ENCODE measurements around the gene KIRREL1. TPM values are rescaled to one million over a fixed set of nuclear protein-coding genes. Genes with fewer than 3 reads are reported as not detected.

Gene KIRREL1
- total RNA-seq, 1 donor from 2014 or later, result 41.8 TPM

DNA sequence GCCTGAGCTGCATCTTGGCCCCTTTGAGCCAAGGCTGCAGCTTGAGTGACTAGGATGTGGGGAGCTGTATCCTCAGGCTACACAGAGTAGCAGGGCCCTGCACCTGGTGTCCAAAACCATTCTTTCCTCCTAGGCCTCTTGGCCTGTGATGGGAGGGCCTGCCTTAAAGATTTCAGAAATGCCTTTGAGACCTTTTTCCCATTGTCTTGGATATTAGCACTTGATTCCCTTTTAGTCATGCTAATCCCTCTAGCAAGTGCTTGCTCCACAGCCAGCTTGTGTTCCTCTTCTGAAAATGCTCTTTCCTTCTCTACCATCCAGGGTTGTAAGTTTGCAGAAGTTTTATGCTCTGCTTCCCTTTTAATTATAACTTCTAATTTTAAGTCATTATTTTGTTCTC, 21.7 kb upstream of the KIRREL1 start:
- DNase-seq (ENCODE audit: low read depth), result no peak

DNA sequence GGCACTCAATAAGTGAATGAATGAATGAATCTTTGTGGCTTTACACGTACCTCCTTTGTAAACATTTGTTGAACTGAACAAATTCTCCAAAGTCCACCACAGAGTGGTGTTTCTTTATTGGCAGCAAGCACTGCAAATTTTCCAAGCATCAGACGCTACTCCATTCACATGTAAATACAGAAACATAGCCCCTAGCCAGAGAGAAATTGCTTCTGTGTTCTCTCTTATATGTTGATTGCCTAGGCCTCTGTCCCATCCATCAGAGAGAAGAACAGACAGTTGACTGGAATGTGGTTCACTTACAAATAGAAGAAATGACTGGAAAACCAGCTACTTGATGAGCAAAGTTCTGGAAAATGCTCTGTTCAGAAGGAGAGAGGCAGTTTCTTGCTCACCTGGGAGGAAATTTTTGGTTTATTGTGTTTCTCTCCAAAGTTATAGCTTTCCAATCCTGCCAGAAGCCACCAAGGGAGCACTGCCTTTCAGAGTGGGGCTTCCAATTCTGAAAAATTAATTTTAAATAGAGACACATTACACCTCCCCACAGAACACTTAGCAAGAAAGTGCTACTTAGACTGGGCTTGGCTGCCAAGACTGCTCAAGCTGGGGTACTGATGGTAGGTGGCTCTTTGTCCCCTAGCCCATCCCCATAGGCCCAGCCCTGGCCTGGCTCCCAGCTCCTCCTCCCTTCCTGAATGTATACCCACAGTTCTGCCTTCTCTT, 18.1 kb upstream of the KIRREL1 start:
- DNase-seq (ENCODE audit: low read depth), result no peak

DNA sequence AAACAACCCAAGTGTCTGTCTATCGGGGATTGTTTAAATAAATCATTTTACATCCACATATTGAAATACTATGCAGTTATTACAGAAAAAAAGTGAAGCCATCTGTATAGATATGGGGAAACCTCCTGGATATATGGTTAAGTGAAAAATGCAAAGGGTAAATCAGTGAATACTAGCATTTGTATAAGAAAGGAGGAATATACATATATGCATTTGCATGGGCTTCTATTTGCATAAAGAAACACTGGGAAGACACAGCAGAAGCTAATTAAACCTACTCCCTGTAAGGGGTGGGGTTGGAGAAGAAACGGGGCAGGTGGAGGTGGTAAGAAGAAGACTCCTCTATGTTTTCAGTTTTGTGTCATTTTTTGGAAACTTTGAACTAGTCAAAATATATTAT, 16.6 kb upstream of the KIRREL1 start:
- DNase-seq (ENCODE audit: low read depth), result no peak

DNA sequence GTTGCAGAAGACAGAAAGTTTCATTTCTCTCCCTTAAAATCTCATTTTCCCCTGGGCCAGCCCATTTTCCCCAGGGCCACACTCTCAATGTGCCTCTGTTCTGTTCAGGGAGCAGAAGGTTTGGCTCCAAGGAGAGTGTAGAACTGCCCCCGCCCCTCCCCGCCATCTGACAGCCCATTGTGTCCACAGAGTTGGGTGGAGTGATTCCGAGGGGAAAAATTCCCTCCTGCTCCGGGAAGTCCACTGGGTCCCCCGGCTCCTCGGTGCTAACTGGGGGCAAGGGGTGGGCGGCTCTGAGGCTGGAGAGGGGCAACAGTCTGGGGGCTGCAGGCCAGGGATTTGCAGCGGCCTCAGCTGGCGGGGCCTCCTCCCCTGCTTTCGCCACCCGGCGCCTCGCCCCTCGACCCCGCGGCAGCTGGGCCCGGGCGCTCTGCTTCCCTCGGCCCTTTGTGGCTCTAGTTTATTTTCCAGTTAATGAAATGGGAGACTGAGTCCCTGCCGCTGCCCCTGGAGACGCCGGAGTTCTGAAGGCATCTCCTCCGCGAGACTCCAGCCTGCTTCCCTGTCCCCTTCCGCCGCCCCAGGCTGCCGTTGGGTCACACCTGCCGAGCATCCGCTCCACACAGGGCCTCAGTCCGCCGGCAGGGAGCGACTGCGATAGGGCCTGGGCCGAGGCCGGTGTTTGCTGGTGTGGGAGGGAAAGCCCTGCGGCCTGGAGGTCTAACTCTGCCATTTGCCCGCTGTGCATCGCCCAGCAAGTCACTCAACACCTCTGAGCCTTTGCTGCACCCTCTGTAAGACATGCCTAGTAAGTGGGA, 14.7 kb upstream of the KIRREL1 start:
- DNase-seq (ENCODE audit: low read depth), result no peak

DNA sequence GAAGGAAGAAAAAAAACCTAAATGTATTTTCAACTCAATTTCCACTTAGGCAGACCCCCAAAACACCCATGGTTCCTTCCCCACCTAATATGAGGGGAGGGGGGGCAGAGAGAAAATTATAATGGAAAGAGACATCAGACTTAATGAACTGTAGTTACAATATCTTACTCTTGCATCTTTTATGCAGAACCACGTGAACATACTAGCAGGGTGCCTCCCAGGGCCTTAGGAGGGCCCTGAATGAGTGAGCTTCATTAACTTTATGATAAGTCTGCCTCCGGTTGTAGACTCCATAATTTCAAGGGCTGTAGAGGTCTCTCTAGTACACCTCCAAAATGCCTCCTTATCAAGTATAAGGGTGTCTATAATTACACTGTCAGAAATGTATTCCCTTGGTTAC, 11.3 kb upstream of the KIRREL1 start:
- no peak for DNase-seq (ENCODE audit: low read depth)

DNA sequence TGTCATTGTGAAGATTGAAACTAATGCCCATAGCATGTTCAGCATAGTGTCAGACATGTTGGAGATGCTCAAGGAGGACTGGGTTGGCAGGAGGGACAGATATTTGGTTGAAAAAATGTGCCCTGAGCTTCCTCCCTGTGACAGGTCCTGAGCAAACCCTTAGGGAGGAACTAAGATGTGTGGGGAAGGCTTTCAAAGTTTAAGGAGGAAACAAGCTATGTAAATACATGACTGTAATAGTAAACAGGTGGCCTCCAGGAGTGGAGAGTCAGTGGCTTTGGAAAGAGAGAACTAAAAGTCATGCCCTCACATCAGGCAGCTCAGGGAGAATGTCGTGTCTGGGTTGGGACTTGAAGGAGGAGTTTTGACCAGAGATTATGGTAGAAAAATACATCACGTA, 9.7 kb upstream of the KIRREL1 start:
- DNase-seq (ENCODE audit: low read depth), result no peak

DNA sequence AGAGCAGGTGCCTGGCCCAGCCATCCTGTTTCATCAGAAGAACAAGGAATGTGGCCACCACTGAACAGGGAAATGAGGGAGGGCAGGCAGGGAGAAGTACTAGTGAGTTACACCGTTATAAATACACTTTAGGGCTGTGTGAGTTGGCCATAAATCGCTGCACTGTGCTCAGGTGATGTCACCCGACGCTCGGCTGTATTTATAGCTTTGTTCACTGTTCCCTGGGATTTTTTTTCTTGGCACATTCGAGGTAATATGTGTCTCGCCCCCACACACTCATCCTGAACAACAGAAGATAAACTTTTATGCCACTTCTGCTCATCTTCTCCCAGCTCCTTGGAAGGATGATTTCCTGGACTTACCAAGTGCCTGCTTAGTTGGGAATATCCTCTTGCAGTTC, 9.0 kb upstream of the KIRREL1 start:
- DNase-seq (ENCODE audit: low read depth), result no peak

DNA sequence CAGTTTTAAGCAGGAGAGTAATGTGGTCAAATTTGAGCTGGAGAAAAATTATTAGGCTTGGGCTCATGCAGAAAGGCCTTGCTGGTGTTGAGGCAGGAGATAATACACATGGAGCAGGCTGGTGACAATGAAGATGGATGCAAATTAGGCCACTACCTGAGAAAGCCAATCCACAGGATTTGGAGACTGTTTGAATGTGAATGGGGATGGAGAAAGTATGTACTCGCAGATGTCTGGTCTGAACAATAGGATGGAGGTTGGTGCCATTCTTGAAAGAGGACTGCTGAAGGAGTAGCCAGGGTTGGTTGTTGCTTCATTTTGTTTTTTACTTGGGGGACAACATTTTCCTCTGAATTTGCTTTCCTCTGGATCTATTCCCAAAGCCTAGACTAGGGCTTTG, 8.0 kb upstream of the KIRREL1 start:
- no peak for DNase-seq (ENCODE audit: low read depth)

DNA sequence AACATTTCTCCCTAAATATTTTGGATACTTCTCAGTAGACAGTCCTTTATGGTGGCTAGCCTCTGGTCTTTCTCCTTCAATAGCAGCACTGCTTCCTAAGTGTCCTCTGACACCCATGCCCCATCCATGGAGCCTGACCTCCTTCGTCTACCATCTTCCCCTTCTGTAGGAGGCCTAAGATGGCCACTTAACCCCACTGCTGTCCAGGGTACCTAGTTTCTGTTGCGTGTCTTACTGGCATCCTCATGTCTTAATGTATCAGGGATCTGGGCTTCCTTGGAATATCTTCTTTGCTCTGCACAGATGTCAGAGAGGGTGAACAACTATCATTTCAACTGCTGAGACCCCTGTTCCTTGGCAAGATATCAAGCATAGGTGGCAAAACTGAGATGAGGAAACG, 5.4 kb upstream of the KIRREL1 start:
- no peak for DNase-seq (ENCODE audit: low read depth)

DNA sequence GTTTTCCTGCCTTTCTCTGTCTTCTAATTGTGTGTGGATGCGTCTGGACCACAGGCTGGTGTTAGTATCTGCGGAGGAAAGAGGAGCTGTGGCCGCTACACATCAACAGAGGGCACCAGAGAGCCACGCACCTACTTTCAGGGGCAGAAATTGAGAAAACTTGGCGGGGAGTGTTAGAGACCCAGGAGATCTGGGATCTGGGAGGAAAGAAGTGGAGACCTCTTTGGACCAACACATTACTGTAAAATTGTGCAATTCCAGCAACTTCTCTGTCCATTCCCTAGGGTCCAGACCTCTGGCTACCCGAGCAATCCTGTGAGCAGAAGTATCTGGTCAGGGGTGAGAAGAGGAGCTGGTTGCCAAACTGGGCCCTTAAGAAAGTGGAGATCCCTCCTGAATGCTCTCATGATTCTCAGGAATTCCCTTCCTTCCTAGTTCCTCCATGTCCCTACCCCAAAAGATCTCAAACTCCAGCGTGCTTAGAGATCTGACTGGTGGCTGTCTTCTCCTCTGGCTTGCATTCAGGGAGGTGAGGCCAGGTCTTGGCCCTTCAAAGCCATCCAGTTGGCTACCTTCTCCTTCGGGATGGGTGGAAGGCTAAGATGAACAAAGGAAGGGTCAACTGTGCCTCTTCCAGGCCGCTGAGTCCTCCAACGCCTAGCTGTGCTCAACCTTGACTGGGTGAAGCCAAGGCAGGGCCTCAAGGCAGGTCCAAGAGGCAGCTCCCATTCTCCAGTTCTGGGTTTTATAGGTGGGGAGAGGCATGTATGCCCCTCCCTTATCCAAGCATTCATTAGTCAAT, 1.2 kb upstream of the KIRREL1 start:
- peak; percentile 77 for DNase-seq (ENCODE audit: low read depth)

DNA sequence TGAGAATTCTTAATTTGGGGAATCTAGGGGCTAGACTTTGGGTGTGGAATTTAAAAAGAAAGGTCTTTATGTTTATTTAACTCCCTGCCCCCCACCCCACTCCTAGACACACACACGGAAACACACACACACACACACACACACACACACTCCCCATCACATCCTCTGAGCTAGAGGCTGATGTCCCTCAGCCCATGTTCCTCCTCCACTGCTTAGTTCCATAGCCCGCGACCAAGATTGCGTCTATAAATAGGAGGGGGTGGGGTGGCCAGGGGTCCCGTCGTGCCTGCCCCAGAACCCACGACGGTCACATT, 655 bp upstream of the KIRREL1 start:
- DNase-seq (ENCODE audit: low read depth), result no peak

DNA sequence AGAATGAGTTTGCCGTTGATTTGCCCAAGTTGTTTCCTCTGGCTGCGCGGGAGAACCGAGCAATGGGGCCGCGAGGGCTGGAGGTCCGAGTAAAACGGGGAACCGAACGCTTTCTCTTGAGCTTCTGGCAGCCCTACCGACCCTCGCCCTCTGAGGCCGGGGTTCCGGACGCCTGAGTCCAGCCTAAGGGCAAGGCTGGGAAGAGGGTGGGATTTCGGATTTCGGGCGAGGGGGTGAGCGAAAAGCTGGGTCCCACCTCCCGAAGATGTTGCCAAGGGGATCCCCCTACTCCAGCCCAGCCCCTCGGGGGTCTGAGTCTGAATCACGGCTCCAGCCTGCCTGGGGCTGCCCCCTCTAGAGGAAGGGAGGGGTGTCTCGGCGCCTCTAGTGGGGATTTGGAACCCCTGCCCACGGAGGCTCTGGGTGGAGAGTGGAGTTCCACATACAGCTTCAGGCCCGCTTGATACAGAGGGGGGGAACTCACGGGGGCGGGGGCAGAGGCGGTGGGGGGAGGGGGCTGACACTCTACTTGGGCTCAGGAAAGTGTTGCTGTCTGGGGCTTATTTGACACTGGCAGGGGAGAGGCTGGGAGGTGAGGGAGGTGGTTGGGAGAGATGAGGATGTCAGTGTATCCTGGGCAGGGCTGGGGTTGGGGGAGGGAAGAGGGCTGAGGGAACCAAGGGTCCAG, 617 bp downstream of the KIRREL1 start:
- DNase-seq (ENCODE audit: low read depth), result peak; percentile 39

DNA sequence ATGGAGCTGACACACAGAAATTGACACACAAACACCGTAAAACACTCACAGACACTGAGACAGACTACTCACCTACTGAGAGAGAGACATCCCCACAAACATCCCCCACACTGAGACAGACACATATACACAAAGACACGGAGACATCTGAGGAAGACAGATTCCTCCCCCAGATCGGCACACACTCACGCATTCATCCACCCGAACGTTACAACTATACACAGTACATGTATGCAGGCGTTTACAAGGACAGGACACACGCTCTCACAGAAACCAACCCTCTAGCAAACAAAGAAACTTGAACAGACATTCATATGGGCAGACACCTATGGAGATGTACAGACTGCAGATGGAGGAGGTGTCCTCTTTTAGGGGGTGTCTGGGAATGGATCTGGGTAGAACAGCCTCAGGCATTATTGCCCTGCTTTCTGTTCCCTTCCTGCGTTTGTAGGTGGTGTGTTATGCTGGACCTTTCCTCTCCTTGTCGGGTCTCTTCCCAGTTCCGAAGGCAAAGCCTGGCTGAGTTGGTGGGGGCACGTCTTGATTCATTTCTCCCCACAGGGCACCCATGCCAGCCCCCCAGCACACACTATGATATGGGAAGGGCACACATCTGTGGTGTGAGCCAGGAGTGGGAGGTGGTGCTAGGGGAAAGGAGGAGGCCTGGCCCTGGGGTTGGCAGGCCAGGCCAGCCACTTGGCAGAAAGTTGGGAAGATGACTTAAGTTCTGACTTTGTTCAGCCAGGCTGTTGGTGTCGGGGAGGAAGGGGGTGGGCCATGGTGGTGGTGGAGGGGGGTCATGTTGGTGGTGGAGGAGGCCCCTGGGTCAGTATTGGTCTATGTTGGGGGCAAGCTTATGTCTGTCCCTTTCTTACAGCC, 1.5 kb downstream of the KIRREL1 start:
- peak; percentile 34 for DNase-seq (ENCODE audit: low read depth)

DNA sequence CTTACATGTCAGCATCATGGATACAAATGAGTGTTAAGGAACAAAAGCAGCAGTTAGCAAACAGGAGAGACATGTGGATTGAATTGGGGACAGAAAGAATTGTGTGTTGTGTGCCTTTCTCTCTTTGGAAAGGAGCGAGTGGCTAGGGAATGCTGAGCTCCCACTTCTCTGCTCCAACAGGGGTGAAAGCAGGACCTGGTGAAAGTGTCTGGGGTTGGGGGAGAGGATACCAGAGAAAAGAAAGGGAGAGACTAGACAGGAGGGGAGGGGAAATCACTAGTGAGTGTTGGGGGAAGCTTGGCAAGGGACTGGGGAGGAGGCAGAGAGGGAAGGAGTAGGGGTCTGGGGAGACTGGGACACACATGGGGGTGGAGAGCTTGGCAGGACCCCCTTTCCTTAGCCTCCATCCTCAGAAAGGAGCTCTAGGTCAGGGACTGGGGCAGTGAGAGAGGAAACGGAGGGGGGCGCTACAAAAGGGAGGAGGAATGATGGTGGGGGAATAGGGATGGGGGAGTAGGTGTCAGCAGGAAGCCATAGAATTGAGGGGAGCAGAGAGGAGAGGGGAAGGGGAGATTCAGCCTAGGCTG, 2.2 kb downstream of the KIRREL1 start:
- no peak for DNase-seq (ENCODE audit: low read depth)

DNA sequence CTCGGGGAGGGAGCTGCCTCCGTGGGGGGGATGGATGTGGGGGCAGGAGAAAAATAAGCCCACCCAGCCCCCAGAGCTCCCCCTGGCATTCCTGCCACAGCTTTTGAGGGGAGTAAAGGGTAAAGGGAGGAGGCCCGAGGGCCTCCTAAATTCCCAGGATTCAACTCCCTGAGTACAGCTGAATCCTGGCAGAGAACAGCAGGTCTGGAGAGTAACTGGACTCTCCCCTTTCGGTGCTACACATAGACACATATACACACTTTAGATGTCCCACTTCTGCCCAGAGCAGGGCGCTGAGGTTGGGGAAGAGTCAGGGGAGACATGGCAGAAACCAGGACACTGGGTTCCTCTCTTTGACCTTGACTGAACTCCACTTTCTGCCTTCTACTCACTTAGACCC, 3.0 kb downstream of the KIRREL1 start:
- DNase-seq (ENCODE audit: low read depth), result no peak

DNA sequence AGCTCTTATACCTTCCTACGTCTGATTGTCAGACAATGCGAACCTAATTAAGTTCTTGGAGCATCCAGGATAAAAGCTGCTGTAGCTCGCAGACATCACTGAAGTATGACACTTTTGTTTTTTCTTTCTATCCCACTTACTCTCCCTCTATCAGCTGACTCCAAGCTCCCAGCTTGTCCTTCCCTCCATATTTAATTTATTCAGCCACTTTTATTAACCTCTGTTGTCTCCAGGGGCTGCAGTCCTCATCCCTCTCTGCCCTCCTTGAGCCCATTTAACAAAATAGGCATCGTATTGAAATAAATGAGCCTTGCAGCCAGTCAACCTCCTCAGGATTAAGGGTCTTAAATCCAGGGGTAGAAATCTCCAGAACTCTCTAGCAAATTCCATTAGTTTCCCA, 7.1 kb downstream of the KIRREL1 start:
- no peak for DNase-seq (ENCODE audit: low read depth)

DNA sequence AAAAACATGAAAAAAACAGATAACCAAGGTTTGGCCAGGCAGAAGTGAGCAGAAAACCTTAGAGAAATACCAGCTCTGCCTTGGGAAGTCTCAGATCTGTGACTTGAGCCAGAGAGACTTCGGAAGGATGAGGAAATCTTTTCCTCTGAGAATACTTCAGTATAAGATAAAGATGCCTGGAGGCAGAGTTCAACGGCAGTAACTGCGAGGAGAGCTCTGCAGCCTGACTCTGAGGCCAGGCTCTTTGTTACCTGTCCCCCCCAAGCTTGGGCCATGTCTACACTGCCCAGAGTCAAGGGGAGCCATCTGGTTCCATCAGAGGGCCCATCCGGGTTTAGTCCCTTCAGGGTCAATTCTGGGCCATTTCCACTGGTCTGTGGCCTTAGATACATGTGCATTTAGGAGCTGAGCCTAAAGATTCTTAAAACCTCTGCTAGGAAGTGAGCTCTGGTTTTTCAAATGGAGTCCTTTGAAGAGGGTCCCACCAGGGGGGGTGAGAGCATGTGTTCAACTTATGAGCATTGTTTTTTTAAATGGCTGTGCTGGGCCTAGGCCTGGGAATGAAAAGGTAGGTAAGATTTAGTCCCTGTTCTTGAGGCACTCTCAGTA, 8.7 kb downstream of the KIRREL1 start:
- DNase-seq (ENCODE audit: low read depth), result no peak

DNA sequence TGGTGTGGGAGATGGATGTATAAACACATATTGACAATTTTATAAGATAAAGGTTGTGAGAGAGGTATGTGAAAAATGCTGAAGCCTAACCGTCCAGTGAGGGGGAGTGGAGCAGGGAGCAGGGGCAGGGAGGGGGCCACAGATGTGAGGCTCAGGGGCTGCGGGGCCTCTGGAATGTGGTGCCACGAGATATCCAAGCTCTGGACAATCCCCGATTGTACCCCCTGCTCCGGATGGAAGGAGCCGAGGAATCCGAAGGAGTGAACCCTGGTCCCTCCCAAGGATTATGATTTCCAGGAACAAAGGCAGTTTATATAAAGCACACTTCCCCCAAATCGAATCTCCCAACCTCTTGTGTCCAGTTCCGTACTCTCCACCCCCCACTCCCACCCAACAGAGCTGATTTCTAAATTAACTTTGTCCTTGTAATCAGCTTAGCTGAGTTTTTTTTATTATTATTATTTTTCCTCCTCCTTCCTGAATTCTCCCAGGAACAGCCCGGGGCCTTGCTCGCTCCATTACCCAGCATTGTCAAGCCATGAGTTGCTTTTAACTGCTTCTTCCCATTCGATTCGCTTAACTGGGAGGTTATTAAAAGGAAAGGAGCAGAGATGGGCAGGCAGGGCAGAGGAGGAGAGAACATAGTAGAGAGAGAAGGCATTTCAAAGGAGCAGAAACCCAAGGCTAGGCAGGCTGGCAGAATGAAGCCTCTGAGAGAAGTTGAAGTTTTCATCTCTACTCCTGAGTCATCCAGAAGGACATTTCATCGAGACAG, 9.4 kb downstream of the KIRREL1 start:
- peak; percentile 30 for DNase-seq (ENCODE audit: low read depth)

DNA sequence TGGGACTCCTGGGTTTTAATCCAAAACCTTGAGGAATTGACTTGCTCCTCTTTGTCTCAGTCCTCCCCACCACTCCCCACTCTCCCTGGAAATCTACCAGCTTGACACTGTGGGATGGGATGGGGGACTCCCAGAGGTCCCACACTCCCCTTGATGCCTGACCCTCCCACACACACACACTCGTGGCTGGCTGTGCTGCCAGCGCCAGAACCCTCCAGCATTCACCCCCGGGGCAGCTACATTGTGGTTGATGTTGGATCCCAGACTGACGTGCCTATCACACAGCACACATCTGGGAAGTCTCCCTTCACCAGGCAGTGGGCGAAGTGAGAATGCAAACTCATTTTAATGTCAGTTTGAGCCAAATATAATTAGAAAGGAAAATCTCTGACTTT, 10.0 kb downstream of the KIRREL1 start:
- peak; percentile 56 for DNase-seq (ENCODE audit: low read depth)
